Cardiac fibroblast (primary cell): Measurements from ENCODE around the gene RFC3.

Source experiments
- DNase-seq, 2 donors: peaks; one replicate each; pipeline versions ENCODE4 v3.0.0 to v3.0.0-alpha.2; 2010; ENCODE audit warnings: low read depth in 2 of 2
- H3K4me3 ChIP-seq, 2 donors: replicated peaks in 1 of 2; 1 replicate in 1 of 2; 2 replicates in 1 of 2; pipeline ENCODE4 v1.5.1; 2011; ENCODE audit warnings: low read depth in 2 of 2, low read length in 2 of 2, mild to moderate bottlenecking in 2 of 2, moderate library complexity in 1 of 2
- CTCF ChIP-seq: IDR thresholded peaks from one replicate; pipeline ENCODE4 v1.5.1; 2011; ENCODE audit warnings: low read depth, mild to moderate bottlenecking, low read length, inconsistent platforms

The RFC3 gene

GRCh38 chr13:33879118-33879517 lies 61.2 kb downstream of the RFC3 start:
- no peak for DNase-seq
- TF ChIP-seq CTCF: no peak
- H3K4me3 ChIP-seq: no peak overlapping the region

- H3K4me3 ChIP-seq: no peak overlapping the region
- no peak for DNase-seq
- TF ChIP-seq CTCF: no peak
These were observed 64.9 kb downstream of the RFC3 start for GRCh38 chr13:33882804-33883203.

GRCh38 chr13:33884531-33885220 lies 66.7 kb downstream of the RFC3 start:
- peak in 1 of 2 donors; percentile 5 for DNase-seq
- TF ChIP-seq CTCF: no peak
- no peak overlapping the region for H3K4me3 ChIP-seq
